GM18861 (cell line): ENCODE measurements around the gene AAMP.

Experiments used
- ATAC-seq: cut with Tn5 transposase; IDR thresholded peaks from one replicate; pipeline ENCODE4 v1.9.1; 2021; ENCODE audit not compliant: unreplicated experiment

The AAMP gene

DNA sequence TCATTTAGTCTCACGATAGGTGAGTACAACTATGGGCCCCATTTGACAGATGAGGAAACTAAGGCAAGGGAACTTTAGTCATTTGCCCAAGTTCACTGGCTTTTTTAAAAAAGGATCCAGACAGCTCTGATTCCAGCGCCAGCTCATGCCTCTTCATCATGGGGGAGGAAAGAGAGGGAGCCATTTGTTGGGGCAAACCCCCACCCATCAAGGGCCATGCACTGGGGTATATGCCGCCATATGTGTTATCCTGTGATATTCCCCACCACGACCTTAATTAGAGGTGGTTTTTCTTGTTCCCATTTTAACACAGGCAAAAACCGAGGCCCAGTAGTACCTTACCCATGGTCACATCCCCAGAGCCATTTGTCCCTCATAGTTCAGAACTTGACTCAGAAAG is 9.8 kb downstream of the AAMP start:
- ATAC-seq, result no peak

DNA sequence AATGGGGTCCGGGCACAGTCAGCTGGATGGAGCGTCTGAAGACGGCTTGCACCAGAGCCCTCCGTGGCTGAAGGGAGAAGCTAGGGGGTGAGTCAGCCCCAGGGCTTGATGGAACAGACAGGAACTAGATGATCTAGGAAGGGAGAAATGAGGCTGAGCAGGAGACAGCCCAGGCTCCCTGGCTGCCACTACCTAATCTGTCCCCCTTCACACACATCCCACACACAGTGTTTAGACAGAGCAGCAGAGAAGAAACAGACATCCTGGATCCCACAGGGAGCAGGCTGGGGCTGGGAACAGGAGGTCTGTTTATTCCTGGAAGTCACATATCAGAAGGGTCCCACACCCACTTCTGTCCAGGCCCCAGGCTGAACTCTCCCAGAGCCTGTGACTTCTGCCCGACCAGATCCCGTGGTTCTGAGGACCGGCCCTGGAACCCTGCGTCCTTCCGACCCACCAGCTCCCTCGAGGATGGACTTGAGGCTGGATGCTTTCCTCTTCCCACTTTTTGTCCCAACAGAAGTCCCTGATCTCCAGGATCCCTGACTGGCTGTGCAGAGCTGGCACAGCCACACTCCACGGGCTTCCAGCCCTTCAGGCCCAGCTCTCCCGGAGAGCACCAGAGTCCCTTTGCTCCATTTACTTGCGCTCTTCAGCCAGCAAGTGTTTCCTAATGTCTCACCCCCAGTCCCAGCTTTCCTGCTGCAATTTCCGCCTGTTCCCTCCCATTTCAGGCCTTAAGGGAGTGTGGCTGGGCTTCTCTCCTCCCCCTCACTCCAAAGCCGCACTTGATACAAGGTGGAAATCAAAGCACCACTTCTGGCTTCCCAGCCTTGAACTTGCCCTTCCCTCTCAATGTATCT is 10.6 kb downstream of the AAMP start:
- ATAC-seq, result no peak

DNA sequence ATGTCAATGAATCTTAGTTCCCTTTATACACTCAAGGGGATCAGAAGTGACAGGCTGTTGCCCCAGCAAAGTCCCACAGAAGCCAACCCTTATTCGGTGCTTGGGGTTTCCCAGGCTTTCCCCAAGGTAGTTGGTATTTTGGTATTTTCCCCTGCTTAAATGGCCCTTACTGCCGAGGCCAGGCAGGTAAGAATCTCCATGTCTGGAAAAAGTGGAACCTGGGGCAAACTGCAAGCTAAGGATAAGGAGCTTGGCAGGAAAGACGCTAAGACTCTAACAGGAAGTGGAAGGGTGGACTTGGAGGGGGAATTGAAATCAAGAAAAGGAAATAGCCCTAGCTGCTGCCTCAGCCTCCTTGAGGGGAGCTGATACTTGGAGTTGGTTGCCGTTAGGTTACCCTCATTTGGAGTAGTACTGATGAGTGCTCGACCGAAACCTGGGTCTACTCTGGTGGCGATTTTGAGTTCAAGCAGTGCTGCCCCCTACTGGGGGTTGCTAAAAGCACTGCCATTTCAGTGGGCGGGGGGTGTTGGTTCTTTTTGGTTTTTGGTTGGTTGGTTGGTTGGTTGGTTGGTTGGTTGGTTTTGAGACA is 12.5 kb downstream of the AAMP start:
- ATAC-seq, result peak; percentile 65

DNA sequence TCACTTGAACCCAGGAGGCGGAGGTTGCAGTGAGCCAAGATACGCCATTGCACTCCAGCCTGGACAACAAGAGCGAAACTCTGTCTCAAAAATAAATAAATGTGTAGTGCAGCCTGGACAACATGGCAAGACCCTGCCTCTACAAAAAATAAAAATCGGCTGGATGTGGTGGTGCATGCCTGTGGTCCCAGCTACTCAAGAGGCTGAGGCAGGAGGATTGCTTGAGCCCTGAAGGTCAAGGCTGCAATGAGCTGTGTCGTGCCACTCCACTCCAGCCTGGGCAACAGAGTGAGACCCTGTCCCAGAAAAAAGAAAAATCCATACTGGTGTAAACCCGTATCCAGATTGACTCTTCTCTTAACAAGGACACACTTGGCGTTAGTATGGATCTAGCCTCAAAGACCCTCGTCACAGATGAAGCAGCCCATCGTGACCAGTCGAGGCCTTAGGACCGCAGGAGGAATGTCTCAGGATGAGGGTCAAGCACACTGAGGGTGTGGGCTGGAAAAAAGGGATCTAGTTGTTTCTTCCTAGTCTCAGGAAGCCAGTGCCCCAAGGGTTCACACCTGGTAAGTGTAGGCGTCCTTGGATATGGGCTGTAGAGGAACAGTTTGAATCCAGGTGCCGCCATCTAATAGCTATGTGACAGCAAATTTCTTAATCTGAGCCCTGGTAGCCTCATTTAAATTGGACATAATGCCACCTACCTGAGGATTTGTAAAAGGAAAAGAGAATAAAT is 13.2 kb downstream of the AAMP start:
- ATAC-seq, result no peak

DNA sequence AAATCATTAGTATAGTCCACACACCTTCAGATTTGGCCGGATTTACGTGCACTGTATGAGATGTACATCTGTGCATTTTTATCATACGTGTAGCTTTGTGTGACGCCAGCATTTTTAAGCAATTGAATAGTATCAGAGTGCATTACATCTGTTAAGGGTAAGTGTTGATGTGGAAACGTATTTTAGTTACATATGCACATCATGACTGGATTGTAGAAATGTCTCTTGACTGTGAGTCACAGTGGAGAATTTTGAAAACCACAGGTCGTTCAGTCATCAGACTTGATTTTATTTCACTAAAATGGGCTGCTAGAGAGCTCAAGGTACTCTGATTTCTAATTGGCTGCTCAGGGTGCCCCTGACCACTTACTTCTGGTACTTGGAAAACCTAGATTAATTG is 14.5 kb downstream of the AAMP start:
- no peak for ATAC-seq

DNA sequence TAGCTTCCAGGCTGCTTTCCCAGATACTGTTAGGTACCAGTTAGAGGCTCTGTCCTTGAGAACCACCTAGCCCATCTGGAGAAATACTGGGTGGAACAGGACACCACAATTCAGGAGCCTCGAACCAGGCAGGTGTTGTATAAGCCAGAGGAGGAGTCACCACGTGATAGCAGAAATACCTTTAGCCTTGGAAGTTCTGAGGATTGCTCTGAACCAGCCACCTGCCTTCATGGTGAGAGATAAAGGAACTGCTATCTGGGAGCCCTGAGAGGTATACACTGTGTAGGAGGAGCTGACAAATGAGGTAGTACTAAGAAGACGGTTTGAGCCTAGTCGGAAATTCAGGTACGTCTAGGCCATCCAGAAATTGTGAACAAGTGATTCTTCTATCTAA is 16.7 kb downstream of the AAMP start:
- ATAC-seq, result no peak

DNA sequence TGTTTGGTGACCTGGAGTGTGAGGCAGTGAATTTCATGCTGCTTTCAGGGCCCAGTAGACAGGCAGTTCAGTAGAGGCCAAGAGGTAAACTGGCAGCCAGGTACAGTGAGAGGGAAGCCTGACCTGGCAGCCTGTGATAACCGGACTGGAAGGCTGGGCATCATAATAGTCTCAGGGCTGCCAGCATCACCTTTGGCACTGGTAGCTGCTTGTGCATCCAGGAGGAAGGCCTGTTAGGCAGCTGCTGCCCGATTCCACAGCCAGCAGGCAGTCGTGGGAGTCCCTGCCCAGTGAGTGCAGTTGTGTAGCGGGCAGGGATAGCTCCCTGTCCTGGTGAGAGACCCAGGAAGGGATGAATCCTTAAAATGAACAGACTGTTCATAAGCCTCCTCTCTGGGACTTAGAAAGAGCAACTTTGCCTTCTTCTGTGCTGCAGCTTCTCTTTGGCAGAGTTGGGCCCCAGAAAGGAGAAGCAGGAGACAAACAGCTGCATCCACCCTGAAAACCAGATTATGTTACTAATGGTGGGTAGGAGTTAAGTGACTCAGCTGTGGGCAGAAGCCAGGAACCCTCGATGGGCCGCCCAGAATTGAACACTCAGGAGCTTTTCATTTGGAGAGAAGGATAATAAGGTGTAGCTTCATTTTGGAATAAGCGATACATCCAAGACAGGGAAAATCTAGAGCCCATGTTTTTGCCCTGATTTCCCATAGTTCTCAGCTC is 17.3 kb downstream of the AAMP start:
- no peak for ATAC-seq

DNA sequence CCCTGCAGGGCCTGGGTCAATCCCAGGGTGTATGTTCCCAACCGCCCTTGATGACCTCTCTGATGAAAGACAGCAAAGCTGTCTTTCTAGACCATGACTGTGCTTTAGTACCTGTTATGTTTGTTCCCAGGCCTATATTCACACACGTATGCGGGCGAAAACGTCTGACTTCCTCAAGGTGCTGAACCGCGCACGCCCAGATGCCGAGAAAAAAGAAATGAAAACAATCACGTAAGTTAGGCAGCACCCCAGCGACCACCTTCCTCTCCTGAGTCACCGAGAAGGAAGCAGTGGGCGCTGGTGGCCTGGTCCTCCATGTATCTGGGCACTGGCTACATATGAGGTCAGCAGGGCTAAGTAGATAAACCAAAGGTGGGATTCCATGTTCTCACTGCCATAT is 20.2 kb downstream of the AAMP start:
- ATAC-seq, result no peak

DNA sequence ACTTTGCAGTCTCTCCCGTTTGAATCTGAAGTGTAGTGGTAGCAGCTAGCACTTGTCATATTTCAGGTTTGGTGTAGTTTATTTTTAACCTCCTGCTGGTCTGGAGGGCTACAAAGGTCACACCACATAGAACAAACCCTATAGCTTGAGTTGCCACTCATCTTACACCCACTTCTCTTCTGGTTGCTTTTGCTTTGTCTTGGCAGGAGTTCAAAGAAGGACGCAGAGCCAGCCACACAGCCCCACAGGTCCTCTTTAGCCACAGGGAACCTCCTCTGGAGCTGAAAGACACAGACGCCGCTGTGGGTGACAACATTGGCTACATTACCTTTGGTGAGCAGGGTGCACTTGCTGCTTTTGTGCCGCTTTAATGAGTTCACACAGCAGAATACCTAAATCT is 24.7 kb downstream of the AAMP start:
- no peak for ATAC-seq

DNA sequence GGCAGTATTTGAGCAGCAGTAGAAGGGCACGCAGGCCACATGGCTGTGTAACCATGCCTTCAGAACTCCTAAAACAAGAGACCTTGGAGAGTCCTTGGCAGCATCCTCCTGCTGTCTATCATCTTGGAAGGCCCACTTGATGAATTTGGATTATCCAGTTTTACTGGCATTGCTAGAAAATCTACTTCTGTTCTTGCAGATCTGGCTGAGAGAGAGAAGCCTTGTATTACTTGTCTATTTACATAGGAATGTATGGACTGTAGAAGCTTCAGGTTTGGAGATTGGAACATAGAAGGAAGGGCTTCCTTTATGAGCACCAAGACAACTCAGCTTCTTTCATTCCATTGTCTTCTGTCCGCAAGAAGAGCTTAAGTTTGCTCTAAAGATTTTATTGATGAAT is 25.3 kb downstream of the AAMP start:
- ATAC-seq, result no peak

DNA sequence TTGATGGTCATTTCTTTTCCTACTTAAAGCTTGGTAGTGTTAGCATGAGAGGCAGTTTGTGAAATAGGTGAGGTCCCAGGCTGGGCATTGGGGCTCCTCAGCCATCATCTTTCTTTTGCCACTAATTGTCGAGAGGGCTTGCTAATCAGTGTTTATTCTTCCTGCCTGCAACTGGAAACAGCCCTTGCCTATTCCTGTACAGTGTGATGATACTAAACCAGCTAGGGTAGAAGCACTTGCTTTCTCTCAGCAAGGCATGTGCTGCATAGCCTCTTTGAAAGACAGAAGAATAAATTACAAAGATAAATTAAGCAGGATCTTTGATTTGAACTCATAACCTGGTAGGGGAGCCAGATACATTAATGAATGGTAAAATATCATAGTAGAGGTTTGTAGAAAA is 25.7 kb downstream of the AAMP start:
- ATAC-seq, result no peak

DNA sequence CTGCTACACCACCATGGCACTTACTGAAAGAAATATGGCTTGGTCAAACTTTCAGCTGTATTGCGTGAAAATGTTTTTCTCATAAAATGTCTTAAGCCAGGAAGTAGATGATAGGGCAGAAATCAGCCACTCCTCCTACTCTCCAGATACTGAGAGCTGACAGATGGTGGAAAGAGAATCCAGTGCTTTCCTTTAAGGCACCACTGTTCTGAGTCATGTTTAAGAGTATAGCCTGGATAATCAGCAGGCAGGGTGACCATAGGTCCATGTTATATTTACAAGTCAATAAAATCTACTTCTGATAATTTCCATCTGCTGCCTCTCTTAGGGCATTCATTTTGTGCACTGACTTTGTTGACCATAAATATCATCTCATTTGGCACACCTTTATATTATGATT is 31.1 kb downstream of the AAMP start:
- no peak for ATAC-seq

DNA sequence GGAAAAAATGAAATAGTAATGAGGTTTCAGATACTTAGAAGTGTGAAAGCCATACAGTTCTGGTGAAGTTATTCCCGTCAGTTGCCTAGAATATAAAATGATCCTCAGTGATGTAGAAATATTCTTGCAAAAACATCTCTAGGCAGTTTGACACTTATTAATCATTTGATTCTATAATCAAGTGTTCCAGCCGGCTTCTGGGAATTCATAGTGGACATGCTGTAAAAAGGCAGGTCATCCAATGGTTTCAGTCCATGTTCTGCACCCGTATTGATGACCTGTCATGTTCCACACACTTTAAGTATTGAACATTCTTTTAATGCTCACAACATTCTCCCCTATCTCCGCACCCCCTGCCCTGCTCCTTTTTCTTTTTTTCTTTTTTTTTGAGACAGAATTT is 33.1 kb downstream of the AAMP start:
- no peak for ATAC-seq

DNA sequence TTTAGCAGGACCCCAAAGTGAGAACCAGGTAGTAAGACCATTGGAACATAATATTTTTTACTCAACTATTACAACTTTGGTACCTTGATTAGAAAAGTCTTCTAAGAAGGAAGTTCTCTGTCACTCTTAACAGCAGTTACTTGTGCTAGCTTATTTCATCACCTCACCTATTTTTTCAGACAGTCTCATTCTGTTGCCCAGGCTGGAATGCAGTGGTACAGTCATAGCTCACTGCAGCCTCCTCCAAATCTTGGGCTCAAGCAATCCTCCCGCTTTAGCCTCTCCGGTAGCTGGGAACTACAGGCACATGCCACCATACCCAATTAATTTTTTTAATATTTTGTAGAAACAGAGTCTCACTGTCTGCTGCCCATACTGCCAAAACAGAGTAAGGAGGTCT is 34.9 kb downstream of the AAMP start:
- no peak for ATAC-seq

DNA sequence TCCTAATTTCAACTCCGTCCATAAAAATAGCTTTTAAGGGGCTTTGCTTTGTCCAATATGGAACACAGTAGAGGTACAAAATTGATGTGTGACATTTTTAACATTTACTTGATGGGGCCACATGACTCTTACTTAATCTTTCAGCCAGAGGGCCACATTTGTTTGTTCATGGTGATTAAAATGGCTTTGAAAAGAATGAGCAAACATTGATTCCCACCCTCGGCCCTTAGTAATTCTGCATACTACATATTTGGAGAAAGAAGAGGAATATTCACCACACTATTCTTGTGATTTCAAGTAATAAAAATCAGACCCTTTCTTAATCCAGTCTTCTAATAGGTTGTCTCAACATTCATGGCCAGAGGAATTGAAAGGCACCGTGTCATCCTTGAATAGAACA is 35.4 kb downstream of the AAMP start:
- no peak for ATAC-seq

DNA sequence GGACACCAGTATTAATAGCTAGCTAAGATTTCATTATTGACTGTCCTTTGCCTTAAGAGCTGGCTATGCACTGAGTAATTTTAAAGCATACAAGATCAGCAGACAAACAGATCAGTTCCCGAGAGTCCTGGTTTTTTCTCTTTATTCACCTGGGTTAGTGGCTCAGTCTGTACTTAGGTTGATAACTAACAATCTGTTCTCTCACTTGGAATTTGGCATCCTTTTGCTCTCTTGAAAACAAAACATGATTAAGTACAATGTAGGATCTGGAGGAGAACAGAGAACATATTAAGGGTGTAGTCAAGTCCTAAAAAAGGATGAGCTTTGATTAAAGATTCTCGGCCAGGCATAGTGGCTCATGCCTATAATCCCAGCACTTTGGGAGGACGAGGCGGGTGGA is 36.4 kb downstream of the AAMP start:
- no peak for ATAC-seq

DNA sequence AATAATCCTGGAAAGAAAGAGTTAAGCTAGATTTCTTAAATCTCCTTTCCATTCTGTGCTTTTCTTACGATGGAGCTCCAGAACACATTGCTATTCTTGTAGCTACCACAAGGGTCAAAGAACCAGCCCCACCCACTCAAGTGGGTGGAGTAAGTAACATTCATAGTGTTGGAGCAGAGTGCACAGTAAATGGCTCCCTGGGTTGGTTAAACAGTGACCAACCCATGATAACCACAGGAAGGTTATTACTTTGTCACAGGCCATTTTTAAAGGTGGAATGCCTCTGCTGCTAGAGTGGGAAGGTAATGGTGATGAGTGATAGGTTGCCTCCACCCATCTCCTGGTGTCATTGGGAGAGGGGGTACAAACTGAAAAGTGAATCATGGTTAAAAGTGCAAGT is 39.1 kb downstream of the AAMP start:
- peak; percentile 75 for ATAC-seq

DNA sequence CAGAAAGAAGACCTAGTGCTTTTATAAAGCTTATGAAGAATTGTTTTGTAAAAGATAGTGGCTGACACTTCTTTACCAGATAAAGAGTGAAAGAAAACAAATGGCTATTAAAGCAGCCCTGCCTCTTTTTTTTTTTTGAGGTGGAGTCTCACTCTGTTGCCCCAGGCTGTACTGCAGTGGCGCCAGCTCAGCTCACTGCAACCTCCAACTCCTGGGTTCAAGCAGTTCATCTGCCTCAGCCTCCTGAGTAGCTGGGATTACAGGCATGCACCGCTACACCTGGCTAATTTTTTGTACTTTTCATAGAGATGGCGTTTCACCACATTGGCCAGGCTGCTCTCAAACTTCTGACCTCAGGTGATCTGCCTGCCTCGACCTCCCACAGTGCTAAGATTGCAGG is 40.1 kb downstream of the AAMP start:
- no peak for ATAC-seq

DNA sequence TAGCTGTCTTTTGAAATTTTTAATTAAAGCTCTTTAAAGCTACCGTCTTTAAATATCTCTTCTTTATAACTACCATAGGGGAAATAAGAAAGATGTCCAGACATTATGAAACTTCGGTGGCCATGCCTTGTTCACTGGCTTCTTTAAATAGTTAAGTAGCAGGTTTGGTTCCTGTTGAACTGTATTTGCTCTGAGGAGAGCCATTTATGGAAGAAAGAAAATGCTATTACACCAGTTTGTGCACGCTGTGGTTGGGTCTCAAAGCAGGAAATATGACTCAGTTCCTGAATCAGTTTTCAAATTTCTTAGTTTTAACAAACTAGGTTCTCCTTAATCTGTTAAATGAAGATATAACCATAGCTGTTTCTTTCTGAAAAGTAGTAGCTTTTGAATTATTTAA is 40.7 kb downstream of the AAMP start:
- ATAC-seq, result peak; percentile 82

DNA sequence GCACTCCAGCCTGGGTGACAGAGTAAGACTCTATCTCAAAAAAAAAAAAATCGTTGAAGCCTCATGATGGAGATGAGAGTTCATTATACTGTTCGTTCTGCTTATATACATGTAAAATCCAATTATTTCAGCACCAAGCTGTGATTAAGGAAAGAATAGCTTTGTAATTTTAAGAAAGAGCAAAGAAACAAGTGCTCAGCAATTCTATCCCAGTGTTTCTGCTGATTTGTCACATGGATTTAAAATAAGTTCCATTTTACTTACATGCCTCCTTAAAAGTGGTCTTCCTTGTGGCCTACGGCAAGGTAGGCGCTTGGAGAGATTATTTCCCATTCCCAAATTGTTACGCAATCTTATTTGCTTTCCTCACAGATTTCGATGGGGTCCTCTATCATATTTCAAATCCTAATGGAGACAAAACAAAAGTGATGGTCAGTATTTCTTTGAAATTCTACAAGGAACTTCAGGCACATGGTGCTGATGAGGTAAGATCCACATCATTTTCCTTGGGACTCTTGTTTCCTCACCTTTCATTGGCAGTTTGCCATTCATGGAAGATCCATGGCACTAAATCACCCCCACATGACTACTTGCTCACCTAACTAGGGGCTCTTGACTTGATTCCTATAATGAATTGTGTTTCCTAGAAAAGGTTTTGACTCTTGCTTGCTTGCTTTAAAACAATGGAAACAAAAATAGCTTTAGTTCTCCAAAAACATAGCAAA is 41.4 kb downstream of the AAMP start:
- ATAC-seq, result no peak

DNA sequence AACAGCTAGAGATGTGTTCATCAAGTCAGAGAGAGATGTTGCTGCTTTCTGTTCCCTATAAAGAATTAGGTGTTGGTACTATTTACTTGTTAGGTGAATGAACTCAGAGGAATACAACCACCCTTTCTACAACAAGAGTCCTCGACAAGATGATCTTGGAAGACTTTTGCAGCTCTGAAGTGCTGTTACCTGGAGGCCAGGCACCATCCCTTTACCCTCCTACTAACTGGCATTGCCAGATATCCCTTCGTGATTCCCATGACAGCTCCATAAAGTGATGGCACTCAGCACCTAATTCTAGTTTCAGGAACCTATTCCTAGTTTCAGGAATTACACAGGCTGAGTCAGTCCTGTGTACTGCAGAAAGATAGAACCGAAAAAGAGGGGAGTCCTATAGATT is 43.0 kb downstream of the AAMP start:
- no peak for ATAC-seq
